GM10266 (cell line): ENCODE data around the gene SIGLEC6.
"Not testable (repeated sequence)": the region's sequence is repeated elsewhere in the genome, so short reads cannot be mapped to it uniquely, and the experiment has no call there.

Experiments
- DNase-seq: peaks from one replicate; pipeline ENCODE4 v3.0.0; 2012; ENCODE audit errors: extremely low spot score
- CTCF ChIP-seq: IDR thresholded peaks from 2 replicates; pipeline ENCODE4 v1.5.1; 2012; ENCODE audit warnings: mild to moderate bottlenecking, low read depth; ENCODE audit not compliant: control insufficient read depth, insufficient read depth; ENCODE audit errors: missing control alignments

SIGLEC6 gene

GRCh38 chr19:51508059-51508733 is 23.3 kb downstream of the SIGLEC6 start:
- DNase-seq: no peak
- no peak for TF ChIP-seq CTCF

GRCh38 chr19:51507640-51508058 is 23.8 kb downstream of the SIGLEC6 start:
- DNase-seq: no peak
- TF ChIP-seq CTCF: no peak

- TF ChIP-seq CTCF: no peak
- DNase-seq: no peak
These were observed 24.3 kb downstream of the SIGLEC6 start for GRCh38 chr19:51507192-51507591.

GRCh38 chr19:51505904-51506303 is 25.6 kb downstream of the SIGLEC6 start:
- DNase-seq: no peak
- no peak for TF ChIP-seq CTCF

- no peak for DNase-seq
- TF ChIP-seq CTCF: no peak
These were observed 27.6 kb downstream of the SIGLEC6 start for GRCh38 chr19:51503896-51504295.

- no peak for TF ChIP-seq CTCF
These were observed 28.1 kb downstream of the SIGLEC6 start for GRCh38 chr19:51503286-51503817.

GRCh38 chr19:51501594-51502263 is 29.7 kb downstream of the SIGLEC6 start, which contains the start of gene SIGLEC12:
TSS of gene SIGLEC12 (minus strand) at chr19:51501800. CDS start at chr19:51501733, 67 bp downstream.
- DNase-seq: no peak
- TF ChIP-seq CTCF: no peak

More at GRCh38 chr19:51503286-51503817, 28.1 kb downstream of the SIGLEC6 start:
- DNase-seq: no peak

GRCh38 chr19:51500931-51501330 is 30.5 kb downstream of the SIGLEC6 start:
- DNase-seq: not testable (repeated sequence)
